CD4-positive, alpha-beta T cell (primary cell): ENCODE measurements around the gene FAM236C. TPM values are rescaled to one million over a fixed set of nuclear protein-coding genes. Genes with fewer than 3 reads are reported as not detected.
A peak's percentile ranks its signal among the peaks of the same experiment; 100 is the strongest.
"Not testable (repeated sequence)": the region's sequence is repeated elsewhere in the genome, so short reads cannot be mapped to it uniquely, and the experiment has no call there.

Experiments used
- ATAC-seq: fragments of 200-7000 bp; cut with Tn5 transposase; one replicate; pipeline ENCODE4 v1.10.0; 2022; ENCODE audit warnings: mild to moderate bottlenecking; ENCODE audit not compliant: poor library complexity
- CTCF ChIA-PET: fragments of 350-600 bp; sonication (Branson Sonifier 250); formaldehyde crosslinking; loops from one replicate; lab custom pipeline; 2021; ENCODE audit warnings: antibody characterized with exemption, inconsistent platforms; lab: Charles Lee
- POLR2A ChIA-PET: fragments of 350-600 bp; sonication (Branson Sonifier 250); formaldehyde crosslinking; loops from one replicate; lab custom pipeline; 2021; ENCODE audit warnings: antibody characterized with exemption, inconsistent platforms; lab: Charles Lee
- DNase-seq, 14 experiments: peaks; one replicate each; pipeline ENCODE4 v3.0.0-alpha.2; 2013 to 2020; ENCODE audit warnings: mixed read lengths in 2 of 14
- H3K27ac ChIP-seq, 2 donors: one replicate each; pipeline versions ENCODE4 v1.5.1 to v1.7.0; 2013; ENCODE audit warnings: low read length in 2 of 2, low read depth in 1 of 2, mild to moderate bottlenecking in 1 of 2
- H3K27me3 ChIP-seq, 2 experiments: 1 replicate in 1 of 2; 2 replicates in 1 of 2; pipeline versions ENCODE4 v1.6.1 to v1.7.0; 2013; ENCODE audit warnings: low read length in 2 of 2, control low read depth in 1 of 2, mild to moderate bottlenecking in 1 of 2, moderate library complexity in 1 of 2; ENCODE audit not compliant: insufficient read depth in 2 of 2, control insufficient read depth in 1 of 2
- H3K36me3 ChIP-seq: one replicate; pipeline ENCODE4 v1.6.1; 2013; ENCODE audit warnings: low read length, control low read depth; ENCODE audit not compliant: insufficient read depth
- H3K4me1 ChIP-seq: one replicate; pipeline ENCODE4 v1.6.1; 2013; ENCODE audit warnings: low read length, control low read depth; ENCODE audit not compliant: insufficient read depth
- H3K4me3 ChIP-seq: one replicate; pipeline ENCODE4 v1.5.1; 2013; ENCODE audit warnings: mild to moderate bottlenecking, low read length, moderate library complexity
- H3K9me3 ChIP-seq, 2 experiments: 1 replicate in 1 of 2; 2 replicates in 1 of 2; pipeline versions ENCODE4 v1.6.1 to v1.7.0; 2013; ENCODE audit warnings: low read length in 2 of 2, mild to moderate bottlenecking in 2 of 2, control low read depth in 1 of 2, moderate library complexity in 1 of 2; ENCODE audit not compliant: control insufficient read depth in 1 of 2, insufficient read depth in 1 of 2
- H3K27ac Mint-ChIP-seq: one replicate; pipeline ENCODE4 v1.8.0; 2020; ENCODE audit warnings: mixed read lengths
- H3K27me3 Mint-ChIP-seq: one replicate; pipeline ENCODE4 v1.8.0; 2021; ENCODE audit warnings: mixed read lengths
- H3K36me3 Mint-ChIP-seq: one replicate; pipeline ENCODE4 v1.8.0; 2021; ENCODE audit warnings: low read depth, mixed read lengths
- H3K4me1 Mint-ChIP-seq: one replicate; pipeline ENCODE4 v1.8.0; 2021; ENCODE audit warnings: low read depth, mixed read lengths
- H3K4me3 Mint-ChIP-seq: one replicate; pipeline ENCODE4 v1.8.0; 2020; ENCODE audit warnings: mild to moderate bottlenecking, mixed read lengths
- H3K9me3 Mint-ChIP-seq: one replicate; pipeline ENCODE4 v1.8.0; 2020; ENCODE audit warnings: mixed read lengths
- intact Hi-C, 2 experiments: fragments of 100-400 bp; cut with DNase I in 1 of 2; cut with micrococcal nuclease in 1 of 2; formaldehyde crosslinking; loops; one replicate each; pipeline versions ENCODE4 v1.15.1 to v1.9.0; 2023 to 2025; cut with DNase I, micrococcal nuclease
- total RNA-seq, 174 experiments: library from RNA in 2 of 174; stranded (reverse) in 2 of 174; gene quantifications; one replicate each; pipeline ENCODE4 v1.2.3 and lab custom pipeline; 2021 to 2026

Gene FAM236C
- total RNA-seq, 2 experiments from 2014 or later = not detected

DNA sequence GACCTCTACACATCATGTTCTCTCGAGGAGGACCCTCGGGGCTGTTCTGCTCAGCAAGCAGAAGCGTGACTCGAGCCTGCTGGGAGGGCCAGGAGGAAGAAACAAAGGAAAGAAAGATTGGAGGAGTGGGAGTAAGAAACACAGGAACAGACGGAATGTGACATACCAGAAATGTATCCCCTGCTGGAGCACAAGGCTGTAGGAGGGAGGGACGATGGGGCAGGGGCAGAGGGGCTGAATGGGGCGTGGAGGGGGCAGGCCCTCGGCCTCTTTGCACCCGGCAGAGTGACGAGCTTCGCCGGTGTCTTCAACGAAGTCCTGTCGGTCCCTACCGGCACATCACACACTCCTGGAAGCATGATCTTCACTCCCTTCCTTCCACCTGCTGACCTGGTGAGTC lies 25.5 kb downstream of the FAM236C start, which contains the start of gene FAM236A:
TSS of gene FAM236A (plus strand) at position 301 of the 400 bp plus-strand sequence. CDS start at position 358, 57 bp downstream.
- H3K27me3 ChIP-seq, H3K9me3 Mint-ChIP-seq, H3K9me3 ChIP-seq, H3K36me3 Mint-ChIP-seq, DNase-seq, H3K4me3 ChIP-seq, H3K27me3 Mint-ChIP-seq, H3K4me1 ChIP-seq, POLR2A ChIA-PET, CTCF ChIA-PET, H3K4me3 Mint-ChIP-seq, H3K36me3 ChIP-seq, intact Hi-C loops, H3K4me1 Mint-ChIP-seq, H3K27ac Mint-ChIP-seq, H3K27ac ChIP-seq, ATAC-seq: not testable (repeated sequence)

DNA sequence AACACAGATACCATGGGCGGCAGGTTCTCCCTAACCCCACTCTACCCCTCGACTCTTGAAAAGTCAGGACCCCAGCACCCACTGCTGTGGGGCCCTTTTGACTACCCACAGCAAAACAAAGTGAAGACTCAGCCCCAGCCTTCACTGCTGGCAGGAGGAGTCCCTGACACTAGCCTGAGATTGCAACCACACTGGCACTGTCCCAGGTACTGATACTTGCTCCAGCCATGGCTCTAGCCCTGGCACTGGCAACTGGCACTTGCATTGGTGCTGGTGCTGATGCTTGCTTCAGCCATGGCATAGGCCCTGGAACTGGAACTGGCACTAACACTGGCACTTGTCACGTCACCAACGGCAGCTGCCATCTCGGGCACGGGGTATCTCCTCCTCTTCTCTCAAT lies 29.9 kb downstream of the FAM236C start:
- H3K9me3 ChIP-seq, H3K4me1 Mint-ChIP-seq, H3K27ac ChIP-seq, H3K27me3 Mint-ChIP-seq, H3K9me3 Mint-ChIP-seq, ATAC-seq, POLR2A ChIA-PET, DNase-seq, H3K36me3 ChIP-seq, H3K27me3 ChIP-seq, H3K27ac Mint-ChIP-seq, H3K4me3 Mint-ChIP-seq, CTCF ChIA-PET, H3K4me1 ChIP-seq, intact Hi-C loops, H3K36me3 Mint-ChIP-seq, H3K4me3 ChIP-seq: not testable (repeated sequence)

- CTCF ChIA-PET, POLR2A ChIA-PET, H3K27ac ChIP-seq, H3K4me1 ChIP-seq, H3K36me3 Mint-ChIP-seq, H3K27ac Mint-ChIP-seq, H3K27me3 ChIP-seq, H3K4me1 Mint-ChIP-seq, DNase-seq, intact Hi-C loops, H3K27me3 Mint-ChIP-seq, H3K9me3 Mint-ChIP-seq, H3K36me3 ChIP-seq, H3K9me3 ChIP-seq, H3K4me3 ChIP-seq, H3K4me3 Mint-ChIP-seq: not testable (repeated sequence)
- ATAC-seq = peak; percentile 78
These were observed 30.8 kb downstream of the FAM236C start for GRCh38 chrX:72943035-72943818.

DNA sequence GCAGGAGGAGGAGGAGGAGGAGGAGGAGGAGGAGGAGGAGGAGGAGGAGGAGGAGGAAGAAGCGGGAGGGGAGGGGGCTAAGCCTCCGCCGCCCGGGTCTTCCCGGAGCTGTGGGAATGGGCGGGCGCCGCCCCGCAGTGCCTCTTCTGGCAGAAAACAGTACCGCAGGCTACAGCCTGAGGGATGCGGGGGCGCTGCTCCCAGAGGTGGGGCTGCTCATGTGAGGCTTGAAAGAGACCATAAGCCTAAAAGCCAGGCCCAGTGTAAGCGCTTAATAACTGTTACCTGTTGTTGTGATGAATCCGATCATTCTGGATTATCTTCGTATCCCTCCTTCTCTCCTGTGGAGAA lies 31.4 kb downstream of the FAM236C start, which contains the start of gene DMRTC1:
TSS of gene DMRTC1 (minus strand) at position 19 of the 351 bp plus-strand sequence. CDS start 68,143 bp downstream, outside the sequence.
- POLR2A ChIA-PET, H3K9me3 ChIP-seq: not testable (repeated sequence)
- peak; percentile 84 for ATAC-seq

DNA sequence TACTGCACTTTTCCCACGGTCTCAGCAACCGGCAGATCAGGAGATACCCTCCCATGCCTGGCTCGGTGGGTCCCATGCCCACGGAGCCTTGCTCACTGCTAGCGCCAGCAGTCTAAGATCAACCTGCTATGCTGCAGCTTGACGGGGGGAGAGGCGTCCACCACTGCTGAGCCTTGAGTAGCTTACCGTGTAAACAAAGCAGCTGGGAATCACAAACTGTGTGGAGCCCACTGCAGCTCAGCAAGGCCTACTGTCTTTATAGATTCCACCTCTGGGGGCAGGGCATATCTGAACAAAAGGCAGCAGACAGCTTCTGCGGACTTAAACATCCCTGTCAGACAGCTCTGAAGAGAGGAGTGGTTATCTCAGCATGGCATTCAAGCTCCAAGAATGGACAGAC lies 47.6 kb downstream of the FAM236C start:
- H3K4me3 ChIP-seq, H3K27me3 ChIP-seq, H3K27me3 Mint-ChIP-seq, H3K4me1 Mint-ChIP-seq, H3K4me1 ChIP-seq, intact Hi-C loops, H3K9me3 Mint-ChIP-seq, H3K4me3 Mint-ChIP-seq, CTCF ChIA-PET, H3K9me3 ChIP-seq, ATAC-seq, POLR2A ChIA-PET, DNase-seq, H3K27ac ChIP-seq, H3K36me3 Mint-ChIP-seq, H3K36me3 ChIP-seq, H3K27ac Mint-ChIP-seq: not testable (repeated sequence)

More for the DNA sequence above, 31.4 kb downstream of the FAM236C start, which contains the start of gene DMRTC1:
- intact Hi-C loops, H3K27ac Mint-ChIP-seq, H3K4me3 Mint-ChIP-seq, H3K4me3 ChIP-seq, H3K9me3 Mint-ChIP-seq, H3K4me1 ChIP-seq, H3K27me3 ChIP-seq, H3K27me3 Mint-ChIP-seq, H3K4me1 Mint-ChIP-seq, H3K36me3 ChIP-seq, H3K27ac ChIP-seq, H3K36me3 Mint-ChIP-seq, DNase-seq, CTCF ChIA-PET: not testable (repeated sequence)

Other genes with a start within 250 kb of the FAM236C start
- under 1 TPM; 0.39 to 0.63 TPM for gene PHKA1, start 198.3 kb upstream of the FAM236C start, total RNA-seq
- gene DMRTC1B, start 135.7 kb upstream of the FAM236C start, total RNA-seq = 1 to 10 TPM; 2.0 to 2.3 TPM
- gene FAM236B, start 130.0 kb upstream of the FAM236C start, total RNA-seq = not detected
- not detected for gene FAM236D, start 104.4 kb upstream of the FAM236C start, total RNA-seq
- not detected for gene FAM236A, start 25.6 kb downstream of the FAM236C start, total RNA-seq
- gene DMRTC1, start 31.2 kb downstream of the FAM236C start, total RNA-seq = under 1 TPM; 0.50 to 0.85 TPM
- not detected for gene PABPC1L2B, start 90.3 kb downstream of the FAM236C start, total RNA-seq
- gene PABPC1L2A, start 166.9 kb downstream of the FAM236C start, total RNA-seq = not detected